HepG2 (cell line): Measurements from ENCODE around the gene MUL1. TPM values are rescaled to one million over a fixed set of nuclear protein-coding genes. Genes with fewer than 3 reads are reported as not detected.

Experiments used
- AHR ChIP-seq: IDR thresholded peaks from 2 replicates; pipeline ENCODE4 v1.6.1; 2018; ENCODE audit warnings: missing genetic modification reagents, missing compliant biosample characterization
- GMEB2 ChIP-seq: IDR thresholded peaks from 2 replicates; pipeline ENCODE4 v1.6.1; 2016; ENCODE audit warnings: missing biosample characterization, missing genetic modification reagents, low read depth
- KIAA2018 ChIP-seq: sonication (generic); formaldehyde crosslinking; IDR thresholded peaks from 2 replicates; pipeline ENCODE4 v1.5.0; 2020; ENCODE audit warnings: mild to moderate bottlenecking, missing genetic modification reagents, borderline replicate concordance
- MAFK ChIP-seq, 2 experiments: IDR thresholded peaks in 1 of 2; conservative IDR thresholded peaks in 1 of 2; 2 replicates each; pipeline ENCODE4 v1.6.1; 2011; ENCODE audit warnings: improper control_type of control experiment in 2 of 2, low read length in 2 of 2
- MTF1 ChIP-seq: sonication (generic); formaldehyde crosslinking; IDR thresholded peaks from 2 replicates; pipeline ENCODE4 v1.5.0; 2020; ENCODE audit warnings: missing genetic modification reagents
- PHF5A ChIP-seq: IDR thresholded peaks from one replicate; pipeline ENCODE4 v1.6.1; 2018; ENCODE audit warnings: low read depth, missing genetic modification reagents; ENCODE audit not compliant: unreplicated experiment
- SNRNP70 ChIP-seq: fragments of 200-400 bp; formaldehyde crosslinking; IDR thresholded peaks from 2 replicates; pipeline ENCODE4 v1.6.1; 2017; ENCODE audit warnings: mild to moderate bottlenecking, low read depth, low read length, moderate library complexity
- TCF12 ChIP-seq, 2 experiments: fragments of 450-650 bp in 1 of 2; sonication (generic) in 1 of 2; formaldehyde crosslinking in 1 of 2; IDR thresholded peaks; 2 replicates each; pipeline versions ENCODE4 v1.6.1 to v1.8.0; 2017 to 2022; ENCODE audit warnings: antibody characterized with exemption in 1 of 2, mild to moderate bottlenecking in 1 of 2, missing genetic modification reagents in 1 of 2, moderate library complexity in 1 of 2
- TFAP4 ChIP-seq: sonication (generic); IDR thresholded peaks from 2 replicates; pipeline ENCODE4 v1.6.1; 2016; ENCODE audit warnings: low read depth, borderline replicate concordance
- ZMAT3 ChIP-seq: sonication (generic); formaldehyde crosslinking; conservative IDR thresholded peaks from 2 replicates; pipeline ENCODE4 v1.7.0; 2021; ENCODE audit warnings: missing genetic modification reagents
- ZNF660 ChIP-seq: sonication (generic); formaldehyde crosslinking; IDR thresholded peaks from 2 replicates; pipeline ENCODE4 v1.5.1; 2020; ENCODE audit warnings: mild to moderate bottlenecking, low read depth, missing genetic modification reagents, borderline replicate concordance
- ZNF674 ChIP-seq: sonication (generic); formaldehyde crosslinking; IDR thresholded peaks from 2 replicates; pipeline ENCODE4 v1.5.0; 2020; ENCODE audit warnings: low read depth, mild to moderate bottlenecking, missing genetic modification reagents
- ZNF878 ChIP-seq: sonication (generic); formaldehyde crosslinking; IDR thresholded peaks from 2 replicates; pipeline ENCODE4 v1.8.1; 2023; ENCODE audit warnings: mild to moderate bottlenecking, missing genetic modification reagents, moderate library complexity
- polyA plus RNA-seq, 8 experiments: library from polyadenylated mRNA; depleted of rRNA in 3 of 8; stranded (reverse) in 7 of 8; unstranded in 1 of 8; fragments of >200 nt; fragmentation: Illumina TruSeq in 4 of 8; extraction: Trizol in 4 of 8; gene quantifications; 2 replicates each; pipeline versions ENCODE4 v1.2.1 to v1.2.3, GENCODE V29; 2011 to 2016; ENCODE audit warnings: low read depth in 4 of 8, missing spikeins in 1 of 8, mixed read lengths in 1 of 8; ENCODE audit not compliant: insufficient read depth in 1 of 8
- total RNA-seq, 5 experiments: library from RNA; depleted of rRNA; stranded (reverse); fragments of >200 nt; fragmentation: Illumina TruSeq; extraction: Trizol; gene quantifications; 2 replicates each; pipeline ENCODE4 v1.2.3, GENCODE V29; 2016; ENCODE audit warnings: low read depth in 1 of 5

MUL1 gene
- total and polyA plus RNA-seq, 2 of the 13 experiments (the other 11 are each of a cell fraction or from before 2014, with no cell fraction given), result 21.5 to 26.5 TPM

GRCh38 chr1:20476265-20477038 is 31.5 kb downstream of the MUL1 start (continued):
- TF ChIP-seq GMEB2 (CRISPR knock-in tag) (no peak), MTF1 (CRISPR knock-in tag) (no peak), PHF5A (no peak), ZMAT3 (peak; percentile 81), ZNF660 (CRISPR knock-in tag) (no peak), TFAP4 (peak; percentile 75; the same call in 1 of the 2 replicates), AHR (CRISPR knock-in tag) (no peak), TCF12 (IDR thresholded peaks at IDR 0.05) (no peak), TCF12 (CRISPR knock-in tag; IDR thresholded peaks at IDR 0.05) (peak; percentile 60; the same call in 1 of the 2 replicates), MAFK (conservative IDR thresholded peaks at IDR 0.05 in 1 of 2, IDR thresholded peaks at IDR 0.05 in 1 of 2; ENCODE audit: low read length in 2 of 2) (no peak), SNRNP70 (no peak), ZNF674 (CRISPR knock-in tag) (no peak), ZNF878 (CRISPR knock-in tag) (no peak), KIAA2018 (CRISPR knock-in tag) (no peak)
